H9 (cell line): ENCODE measurements around the gene ITPK1. TPM values are rescaled to one million over a fixed set of nuclear protein-coding genes. Genes with fewer than 3 reads are reported as not detected.
A peak's percentile ranks its signal among the peaks of the same experiment; 100 is the strongest.

Experiments used
- DNase-seq: peaks from one replicate; pipeline ENCODE4 v3.0.0-alpha.2; 2017
- H2AFZ ChIP-seq: one replicate; pipeline ENCODE4 v1.6.1; 2013; ENCODE audit warnings: mild to moderate bottlenecking, low read length, control low read depth, moderate library complexity
- H2AK5ac ChIP-seq: 2 replicates; pipeline ENCODE4 v1.6.1; 2013; ENCODE audit warnings: low read length, control low read depth, mixed read lengths; ENCODE audit not compliant: insufficient read length
- H2BK120ac ChIP-seq: one replicate; pipeline ENCODE4 v1.6.1; 2013; ENCODE audit warnings: low read depth, mild to moderate bottlenecking, low read length, control low read depth, inconsistent platforms; ENCODE audit not compliant: poor library complexity, severe bottlenecking
- H2BK12ac ChIP-seq: 2 replicates; pipeline ENCODE4 v1.6.1; 2013; ENCODE audit warnings: low read length, control low read depth, mixed read lengths, low read depth; ENCODE audit not compliant: insufficient read length
- H2BK15ac ChIP-seq: 2 replicates; pipeline ENCODE4 v1.6.1; 2013; ENCODE audit warnings: low read depth, low read length, control low read depth
- H2BK20ac ChIP-seq: one replicate; pipeline ENCODE4 v1.6.1; 2013; ENCODE audit warnings: low read depth, mild to moderate bottlenecking, low read length, control low read depth, inconsistent platforms; ENCODE audit not compliant: poor library complexity, severe bottlenecking
- H2BK5ac ChIP-seq: 2 replicates; pipeline ENCODE4 v1.6.1; 2013; ENCODE audit warnings: low read length, control low read depth, mixed read lengths; ENCODE audit not compliant: insufficient read length
- H3K14ac ChIP-seq: 2 replicates; pipeline ENCODE4 v1.6.1; 2013; ENCODE audit warnings: low read length, control low read depth; ENCODE audit not compliant: insufficient read depth
- H3K18ac ChIP-seq: 2 replicates; pipeline ENCODE4 v1.6.1; 2013; ENCODE audit warnings: low read depth, mild to moderate bottlenecking, mixed read lengths, low read length, control low read depth; ENCODE audit not compliant: insufficient read length
- H3K23ac ChIP-seq: 2 replicates; pipeline ENCODE4 v1.6.1; 2013; ENCODE audit warnings: low read length, control low read depth, mixed read lengths, low read depth; ENCODE audit not compliant: insufficient read length
- H3K23me2 ChIP-seq: 2 replicates; pipeline ENCODE4 v1.6.1; 2013; ENCODE audit warnings: low read depth, mild to moderate bottlenecking, mixed read lengths, low read length, control low read depth; ENCODE audit not compliant: insufficient read length, poor library complexity, severe bottlenecking
- H3K27ac ChIP-seq: 2 replicates; pipeline ENCODE4 v1.5.1; 2013; ENCODE audit warnings: low read length, control low read depth, mixed read lengths, low read depth; ENCODE audit not compliant: insufficient read length
- H3K27me3 ChIP-seq: 2 replicates; pipeline ENCODE4 v1.6.1; 2013; ENCODE audit warnings: low read length, control low read depth, inconsistent platforms; ENCODE audit not compliant: insufficient read depth
- H3K4ac ChIP-seq: 2 replicates; pipeline ENCODE4 v1.6.1; 2013; ENCODE audit warnings: low read depth, mild to moderate bottlenecking, control low read depth, inconsistent platforms, low read length, moderate library complexity
- H3K4me1 ChIP-seq: 2 replicates; pipeline ENCODE4 v1.6.1; 2013; ENCODE audit warnings: low read length, control low read depth, inconsistent platforms; ENCODE audit not compliant: insufficient read depth
- H3K4me2 ChIP-seq: 2 replicates; pipeline ENCODE4 v1.6.1; 2013; ENCODE audit warnings: low read length, control low read depth, mixed read lengths; ENCODE audit not compliant: insufficient read length, insufficient read depth
- H3K56ac ChIP-seq: 2 replicates; pipeline ENCODE4 v1.6.1; 2013; ENCODE audit warnings: low read depth, mild to moderate bottlenecking, mixed read lengths, low read length, control low read depth; ENCODE audit not compliant: insufficient read length
- H3K79me1 ChIP-seq: 2 replicates; pipeline ENCODE4 v1.6.1; 2013; ENCODE audit warnings: low read depth, mild to moderate bottlenecking, moderate library complexity, low read length, control low read depth, inconsistent platforms; ENCODE audit not compliant: insufficient read depth, poor library complexity, severe bottlenecking
- H3K79me2 ChIP-seq: 2 replicates; pipeline ENCODE4 v1.6.1; 2013; ENCODE audit warnings: low read length, control low read depth, inconsistent platforms; ENCODE audit not compliant: insufficient read depth
- H3K9ac ChIP-seq: 2 replicates; pipeline ENCODE4 v1.6.1; 2013; ENCODE audit warnings: low read length, control low read depth, mixed read lengths; ENCODE audit not compliant: insufficient read length; ENCODE audit errors: extremely low read depth
- H3K9me3 ChIP-seq: one replicate; pipeline ENCODE4 v1.6.1; 2013; ENCODE audit warnings: low read depth, low read length, inconsistent platforms; ENCODE audit not compliant: control insufficient read depth
- H3T11ph ChIP-seq: one replicate; pipeline ENCODE4 v1.6.1; 2013; ENCODE audit warnings: mild to moderate bottlenecking, low read length, control low read depth, inconsistent platforms
- H4K20me1 ChIP-seq: one replicate; pipeline ENCODE4 v1.6.1; 2013; ENCODE audit not compliant: control insufficient read depth, insufficient read length, insufficient read depth
- H4K5ac ChIP-seq: 2 replicates; pipeline ENCODE4 v1.6.1; 2013; ENCODE audit warnings: low read depth, mild to moderate bottlenecking, mixed read lengths, low read length, control low read depth; ENCODE audit not compliant: insufficient read length
- H4K8ac ChIP-seq: replicated peaks from 2 replicates; pipeline ENCODE4 v1.6.1; 2013; ENCODE audit warnings: low read length, control low read depth, mixed read lengths, low read depth; ENCODE audit not compliant: insufficient read length
- H4K91ac ChIP-seq: 2 replicates; pipeline ENCODE4 v1.6.1; 2013; ENCODE audit warnings: low read depth, mild to moderate bottlenecking, moderate library complexity, mixed read lengths, low read length, control low read depth; ENCODE audit not compliant: insufficient read length
- H3K27ac Mint-ChIP-seq, 3 experiments: 2 replicates in 2 of 3; 3 replicates in 1 of 3; pipeline ENCODE4 v1.8.0; 2020 to 2021; ENCODE audit warnings: mixed read lengths in 3 of 3, mild to moderate bottlenecking in 1 of 3, moderate library complexity in 1 of 3
- H3K27me3 Mint-ChIP-seq: 2 replicates; pipeline ENCODE4 v1.8.0; 2021; ENCODE audit warnings: low read depth, mild to moderate bottlenecking, moderate library complexity, mixed read lengths
- H3K36me3 Mint-ChIP-seq, 3 experiments: 2 replicates in 2 of 3; 3 replicates in 1 of 3; pipeline ENCODE4 v1.8.0; 2020 to 2021; ENCODE audit warnings: low read depth in 3 of 3, mixed read lengths in 3 of 3; ENCODE audit not compliant: insufficient read depth in 1 of 3
- H3K4me1 Mint-ChIP-seq, 2 experiments: 2 replicates each; pipeline ENCODE4 v1.8.0; 2020; ENCODE audit warnings: mixed read lengths in 2 of 2
- H3K4me3 Mint-ChIP-seq, 2 experiments: 2 replicates in 1 of 2; 3 replicates in 1 of 2; pipeline ENCODE4 v1.8.0; 2020 to 2021; ENCODE audit warnings: mild to moderate bottlenecking in 2 of 2, mixed read lengths in 2 of 2, moderate library complexity in 1 of 2
- H3K9me3 Mint-ChIP-seq, 2 experiments: 2 replicates in 1 of 2; 3 replicates in 1 of 2; pipeline ENCODE4 v1.8.0; 2020; ENCODE audit warnings: mild to moderate bottlenecking in 2 of 2, mixed read lengths in 2 of 2, moderate library complexity in 1 of 2
- WGBS: extraction: QIAGEN DNeasy Blood & Tissue Kit; methylation state at CpG from one replicate; pipeline ENCODE4 v1.1.7; 2013; ENCODE audit warnings: missing lambda C conversion rate, low lambda C conversion rate, mixed read lengths; ENCODE audit not compliant: insufficient read length; ENCODE audit errors: extremely low coverage; 5-methylcytosine and 5-hydroxymethylcytosine counted together
- total RNA-seq: library from RNA; stranded (reverse); gene quantifications from 2 replicates; pipeline ENCODE4 v1.2.1, GENCODE V29; 2021
- TF ChIP-seq, protein P1 (sequence below): fragments of 200-600 bp; sonication (generic); conservative IDR thresholded peaks from 3 replicates; pipeline ENCODE4 v1.8.0; 2021; ENCODE audit warnings: antibody characterized with exemption, mild to moderate bottlenecking

ITPK1 gene
- total RNA-seq, 1 experiment from 2014 or later, result 92.7 TPM

- Histone ChIP-seq H3K4me1 (peaks cover 4% of the 10 kb centered on the region; the same call in 1 of the 2 replicates), H3K4me2 (no peak overlapping the region), H2BK12ac (no peak overlapping the region), H4K91ac (no peak overlapping the region), H4K20me1 (no peaks in the 10 kb centered on the region), H3K4ac (no peak overlapping the region), H2AFZ (no peak overlapping the region), H4K8ac (no peak overlapping the region), H3K18ac (no peak overlapping the region), H4K5ac (no peak overlapping the region), H3K79me2 (peaks cover 2% of the 10 kb centered on the region; the same call in 1 of the 2 replicates), H3K23me2 (no peaks in the 10 kb centered on the region), H3K14ac (no peak overlapping the region; the same call in 1 of the 2 replicates), H3K27ac (no peak overlapping the region), H3K9me3 (no peaks in the 10 kb centered on the region), H3T11ph (no peak overlapping the region), H3K23ac (no peak overlapping the region), H2BK5ac (no peak overlapping the region), H2BK20ac (no peak overlapping the region), H3K27me3 (no peaks in the 10 kb centered on the region), H3K56ac (no peak overlapping the region), H3K9ac (no peak overlapping the region), H2BK120ac (no peak overlapping the region), H3K79me1 (no peaks in the 10 kb centered on the region), H2BK15ac (no peak overlapping the region), H2AK5ac (no peak overlapping the region)
- H3K36me3 Mint-ChIP-seq, result peaks cover 0 to 4% (median 2%) of the 10 kb centered on the region in 3 experiments; a peak in 4 of 7 replicates
- peaks cover 26 to 44% of the 10 kb centered on the region in 2 experiments for H3K4me1 Mint-ChIP-seq
- H3K27ac Mint-ChIP-seq, result 0 out of 7 replicates have a peak overlapping the region, but pooled peaks of 1 of the 3 experiments have one; percentile 14
- no peaks in the 10 kb centered on the region; the same call in 1 of the 2 replicates for H3K27me3 Mint-ChIP-seq
- H3K4me3 Mint-ChIP-seq, result no peak overlapping the region
- no peaks in the 10 kb centered on the region for H3K9me3 Mint-ChIP-seq
- no CpG with 5 or more reads among the region's 9 CpGs for WGBS
- no peak for DNase-seq
- TF ChIP-seq, protein P1, sequence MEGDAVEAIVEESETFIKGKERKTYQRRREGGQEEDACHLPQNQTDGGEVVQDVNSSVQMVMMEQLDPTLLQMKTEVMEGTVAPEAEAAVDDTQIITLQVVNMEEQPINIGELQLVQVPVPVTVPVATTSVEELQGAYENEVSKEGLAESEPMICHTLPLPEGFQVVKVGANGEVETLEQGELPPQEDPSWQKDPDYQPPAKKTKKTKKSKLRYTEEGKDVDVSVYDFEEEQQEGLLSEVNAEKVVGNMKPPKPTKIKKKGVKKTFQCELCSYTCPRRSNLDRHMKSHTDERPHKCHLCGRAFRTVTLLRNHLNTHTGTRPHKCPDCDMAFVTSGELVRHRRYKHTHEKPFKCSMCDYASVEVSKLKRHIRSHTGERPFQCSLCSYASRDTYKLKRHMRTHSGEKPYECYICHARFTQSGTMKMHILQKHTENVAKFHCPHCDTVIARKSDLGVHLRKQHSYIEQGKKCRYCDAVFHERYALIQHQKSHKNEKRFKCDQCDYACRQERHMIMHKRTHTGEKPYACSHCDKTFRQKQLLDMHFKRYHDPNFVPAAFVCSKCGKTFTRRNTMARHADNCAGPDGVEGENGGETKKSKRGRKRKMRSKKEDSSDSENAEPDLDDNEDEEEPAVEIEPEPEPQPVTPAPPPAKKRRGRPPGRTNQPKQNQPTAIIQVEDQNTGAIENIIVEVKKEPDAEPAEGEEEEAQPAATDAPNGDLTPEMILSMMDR, result no peak
Observed at GRCh38 chr14:93025055-93025454, 90.7 kb downstream of the ITPK1 start.
